Liver (tissue), 9 donors: ENCODE results near the gene ZBTB12. TPM values are rescaled to one million over a fixed set of nuclear protein-coding genes. Genes with fewer than 3 reads are reported as not detected.

Experiments used
- DNase-seq: peaks from one replicate; pipeline ENCODE4 v3.0.0-alpha.2; 2017; ENCODE audit warnings: low spot score
- H3K27ac ChIP-seq, 2 donors: one replicate each; pipeline ENCODE4 v1.7.0; 2013; ENCODE audit warnings: inconsistent platforms in 2 of 2, low read length in 2 of 2, control low read depth in 1 of 2, low read depth in 1 of 2, mild to moderate bottlenecking in 1 of 2
- H3K27me3 ChIP-seq, 4 donors: one replicate each; pipeline versions ENCODE4 v1.6.1 to v1.7.0; 2013; ENCODE audit warnings: low read length in 3 of 4, inconsistent platforms in 1 of 4, mild to moderate bottlenecking in 1 of 4, moderate library complexity in 1 of 4; ENCODE audit not compliant: control insufficient read depth in 4 of 4, insufficient read depth in 4 of 4
- H3K36me3 ChIP-seq, 4 donors: one replicate each; pipeline versions ENCODE4 v1.6.1 to v1.7.0; 2013; ENCODE audit warnings: low read length in 3 of 4, mild to moderate bottlenecking in 3 of 4, low read depth in 1 of 4, moderate library complexity in 1 of 4; ENCODE audit not compliant: control insufficient read depth in 4 of 4, insufficient read depth in 3 of 4
- H3K4me1 ChIP-seq, 4 donors: one replicate each; pipeline versions ENCODE4 v1.6.1 to v1.7.0; 2013; ENCODE audit warnings: low read length in 3 of 4, mild to moderate bottlenecking in 3 of 4, moderate library complexity in 1 of 4; ENCODE audit not compliant: control insufficient read depth in 4 of 4, insufficient read depth in 4 of 4
- H3K4me3 ChIP-seq, 3 donors: one replicate each; pipeline versions ENCODE4 v1.6.1 to v1.7.0; 2013; ENCODE audit warnings: low read length in 3 of 3, control low read depth in 1 of 3, low read depth in 1 of 3, mild to moderate bottlenecking in 1 of 3
- H3K9ac ChIP-seq, 2 donors: one replicate each; pipeline ENCODE4 v1.7.0; 2013; ENCODE audit warnings: low read length in 2 of 2, mild to moderate bottlenecking in 2 of 2, moderate library complexity in 2 of 2, control low read depth in 1 of 2, low read depth in 1 of 2
- H3K9me3 ChIP-seq, 4 donors: one replicate each; pipeline versions ENCODE4 v1.6.1 to v1.7.0; 2013; ENCODE audit warnings: low read length in 3 of 4; ENCODE audit not compliant: control insufficient read depth in 4 of 4
- EGR1 ChIP-seq, 2 donors: IDR thresholded peaks; 2 replicates each; pipeline ENCODE4 v1.6.1; 2016 to 2018; ENCODE audit warnings: antibody characterized with exemption in 2 of 2, low read depth in 2 of 2
- FOXA1 ChIP-seq: IDR thresholded peaks from 2 replicates; pipeline ENCODE4 v1.6.1; 2016; ENCODE audit warnings: antibody characterized with exemption
- FOXA2 ChIP-seq: IDR thresholded peaks from 2 replicates; pipeline ENCODE4 v1.6.1; 2016; ENCODE audit warnings: antibody characterized with exemption
- GABPA ChIP-seq, 2 donors: IDR thresholded peaks in 1 of 2; conservative IDR thresholded peaks in 1 of 2; 2 replicates each; pipeline ENCODE4 v1.6.1; 2016; ENCODE audit warnings: antibody characterized with exemption in 2 of 2, mild to moderate bottlenecking in 1 of 2, moderate library complexity in 1 of 2
- HNF4A ChIP-seq, 2 donors: conservative IDR thresholded peaks; 2 replicates each; pipeline ENCODE4 v1.6.1; 2016; ENCODE audit warnings: antibody characterized with exemption in 2 of 2, mild to moderate bottlenecking in 2 of 2
- HNF4G ChIP-seq: IDR thresholded peaks from 2 replicates; pipeline ENCODE4 v1.6.1; 2016; ENCODE audit warnings: antibody characterized with exemption
- JUND ChIP-seq, 2 donors: IDR thresholded peaks; 2 replicates each; pipeline ENCODE4 v1.6.1; 2016; ENCODE audit warnings: antibody characterized with exemption in 2 of 2
- NR2F2 ChIP-seq: IDR thresholded peaks from 2 replicates; pipeline ENCODE4 v1.6.1; 2016; ENCODE audit warnings: antibody characterized with exemption
- RAD21 ChIP-seq, 2 donors: IDR thresholded peaks; 2 replicates each; pipeline ENCODE4 v1.6.1; 2016; ENCODE audit warnings: antibody characterized with exemption in 2 of 2, mild to moderate bottlenecking in 2 of 2
- RXRA ChIP-seq, 2 donors: IDR thresholded peaks; 2 replicates each; pipeline ENCODE4 v1.6.1; 2017 to 2018; ENCODE audit warnings: antibody characterized with exemption in 2 of 2, mild to moderate bottlenecking in 1 of 2
- SP1 ChIP-seq: IDR thresholded peaks from 2 replicates; pipeline ENCODE4 v1.6.1; 2018; ENCODE audit warnings: antibody characterized with exemption, mild to moderate bottlenecking
- TAF1 ChIP-seq: conservative IDR thresholded peaks from 2 replicates; pipeline ENCODE4 v1.6.1; 2016; ENCODE audit warnings: antibody characterized with exemption, mild to moderate bottlenecking
- YY1 ChIP-seq: IDR thresholded peaks from 2 replicates; pipeline ENCODE4 v1.6.1; 2016; ENCODE audit warnings: antibody characterized with exemption, mild to moderate bottlenecking
- whole genome bisulfite sequencing: extraction: QIAGEN DNeasy Blood & Tissue Kit; methylation state at CpG from one replicate; pipeline ENCODE4 v1.1.7; 2013; 5-methylcytosine and 5-hydroxymethylcytosine counted together
- polyA plus RNA-seq, 2 donors: library from polyadenylated mRNA; stranded (reverse) in 1 of 2; unstranded in 1 of 2; fragments of 200-250 nt in 1 of 2; fragments of >200 nt in 1 of 2; fragmentation: Nextera tagmentation in 1 of 2; extraction: Ambion mirVana in 1 of 2; gene quantifications; one replicate each; pipeline versions ENCODE4 v1.2.1 to v1.2.3, GENCODE V29; 2013 to 2015
- total RNA-seq, 2 donors: library from RNA; depleted of rRNA; stranded (reverse); fragments of >200 nt; gene quantifications; one replicate each; pipeline ENCODE4 v1.2.3, GENCODE V29; 2014
- TF ChIP-seq, protein P1 (sequence below): IDR thresholded peaks from 2 replicates; pipeline ENCODE4 v1.6.1; 2016; ENCODE audit warnings: antibody characterized with exemption, mild to moderate bottlenecking
- TF ChIP-seq, protein P2 (sequence below): IDR thresholded peaks from 2 replicates; pipeline ENCODE4 v1.6.1; 2016; ENCODE audit warnings: antibody characterized with exemption
- TF ChIP-seq, protein P3 (sequence below): IDR thresholded peaks from 2 replicates; pipeline ENCODE4 v1.6.1; 2016; ENCODE audit warnings: antibody characterized with exemption
- TF ChIP-seq, protein P4 (sequence below): fragments of 150-350 bp; IDR thresholded peaks from 2 replicates; pipeline ENCODE4 v1.5.1; 2017; ENCODE audit warnings: improper control_type of control experiment, low read depth, low read length; ENCODE audit not compliant: missing input control
- donor health status: healthy.
- donor health status: healthy.
- donor health status: healthy.
- donor health status: healthy.
- donor health status: healthy.

The ZBTB12 gene
- total and polyA plus RNA-seq, 4 donors = 0.25 to 2.3 (median 0.83) TPM; not detected in 1

DNA sequence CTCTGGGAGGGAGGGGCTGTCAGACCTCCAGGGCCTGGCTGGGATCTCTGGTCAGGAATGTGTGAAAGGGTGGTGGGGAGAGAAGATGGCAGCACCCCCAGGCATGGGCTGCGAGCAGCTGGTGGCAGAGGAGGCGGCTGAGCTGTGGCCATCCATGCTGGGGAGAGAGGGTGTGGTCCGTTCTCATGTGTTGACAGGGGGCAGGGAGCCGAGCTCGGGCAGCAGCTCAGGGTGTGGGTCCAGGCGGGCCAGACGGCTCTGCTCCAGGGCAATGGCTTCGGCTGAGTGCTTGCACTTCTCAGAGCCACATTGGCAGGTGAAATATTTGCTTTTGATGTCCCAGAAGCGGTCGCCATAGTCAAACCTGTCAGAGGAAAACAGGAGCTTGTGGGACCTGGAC lies 22.0 kb downstream of the ZBTB12 start (continued):
- TF ChIP-seq, protein P1, sequence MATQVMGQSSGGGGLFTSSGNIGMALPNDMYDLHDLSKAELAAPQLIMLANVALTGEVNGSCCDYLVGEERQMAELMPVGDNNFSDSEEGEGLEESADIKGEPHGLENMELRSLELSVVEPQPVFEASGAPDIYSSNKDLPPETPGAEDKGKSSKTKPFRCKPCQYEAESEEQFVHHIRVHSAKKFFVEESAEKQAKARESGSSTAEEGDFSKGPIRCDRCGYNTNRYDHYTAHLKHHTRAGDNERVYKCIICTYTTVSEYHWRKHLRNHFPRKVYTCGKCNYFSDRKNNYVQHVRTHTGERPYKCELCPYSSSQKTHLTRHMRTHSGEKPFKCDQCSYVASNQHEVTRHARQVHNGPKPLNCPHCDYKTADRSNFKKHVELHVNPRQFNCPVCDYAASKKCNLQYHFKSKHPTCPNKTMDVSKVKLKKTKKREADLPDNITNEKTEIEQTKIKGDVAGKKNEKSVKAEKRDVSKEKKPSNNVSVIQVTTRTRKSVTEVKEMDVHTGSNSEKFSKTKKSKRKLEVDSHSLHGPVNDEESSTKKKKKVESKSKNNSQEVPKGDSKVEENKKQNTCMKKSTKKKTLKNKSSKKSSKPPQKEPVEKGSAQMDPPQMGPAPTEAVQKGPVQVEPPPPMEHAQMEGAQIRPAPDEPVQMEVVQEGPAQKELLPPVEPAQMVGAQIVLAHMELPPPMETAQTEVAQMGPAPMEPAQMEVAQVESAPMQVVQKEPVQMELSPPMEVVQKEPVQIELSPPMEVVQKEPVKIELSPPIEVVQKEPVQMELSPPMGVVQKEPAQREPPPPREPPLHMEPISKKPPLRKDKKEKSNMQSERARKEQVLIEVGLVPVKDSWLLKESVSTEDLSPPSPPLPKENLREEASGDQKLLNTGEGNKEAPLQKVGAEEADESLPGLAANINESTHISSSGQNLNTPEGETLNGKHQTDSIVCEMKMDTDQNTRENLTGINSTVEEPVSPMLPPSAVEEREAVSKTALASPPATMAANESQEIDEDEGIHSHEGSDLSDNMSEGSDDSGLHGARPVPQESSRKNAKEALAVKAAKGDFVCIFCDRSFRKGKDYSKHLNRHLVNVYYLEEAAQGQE = no peak
- TF ChIP-seq FOXA2 (no peak), YY1 (no peak)

DNA sequence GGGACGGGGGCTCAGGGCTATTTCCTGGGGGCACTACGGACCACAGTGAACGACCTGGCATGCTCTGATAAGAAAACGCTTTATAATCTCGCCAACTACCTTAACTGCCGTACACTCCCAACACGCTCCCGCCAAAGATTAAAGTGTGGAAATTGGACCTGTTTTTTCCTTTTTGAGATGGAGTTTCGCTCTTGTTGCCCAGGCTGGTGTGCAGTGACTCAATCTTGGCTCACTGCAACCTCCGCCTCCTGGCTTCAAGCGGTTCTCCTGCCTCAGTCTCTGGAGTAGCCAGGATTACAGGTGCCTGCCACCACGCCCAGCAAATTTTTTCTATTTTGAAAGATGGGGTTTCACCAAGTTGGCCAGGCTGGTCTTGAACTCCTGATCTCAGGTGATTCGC lies 22.7 kb downstream of the ZBTB12 start:
- no peak for TF ChIP-seq RAD21 (IDR thresholded peaks at IDR 0.05)
- TF ChIP-seq, protein P2, sequence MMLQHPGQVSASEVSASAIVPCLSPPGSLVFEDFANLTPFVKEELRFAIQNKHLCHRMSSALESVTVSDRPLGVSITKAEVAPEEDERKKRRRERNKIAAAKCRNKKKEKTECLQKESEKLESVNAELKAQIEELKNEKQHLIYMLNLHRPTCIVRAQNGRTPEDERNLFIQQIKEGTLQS = no peak
- no peak overlapping the region for H3K4me3 ChIP-seq
- H3K36me3 ChIP-seq = peaks cover 11 to 40% (median 18%) of the 10 kb centered on the region in 4 donors
- H3K4me1 ChIP-seq = no peaks in the 10 kb centered on the region
- no peak overlapping the region for H3K9ac ChIP-seq
- no peak overlapping the region for H3K27ac ChIP-seq
- H3K27me3 ChIP-seq = no peaks in the 10 kb centered on the region
- DNase-seq = no peak
- H3K9me3 ChIP-seq = no peaks in the 10 kb centered on the region
- WGBS = 81% methylated on average over 13 of the region's 13 CpGs

DNA sequence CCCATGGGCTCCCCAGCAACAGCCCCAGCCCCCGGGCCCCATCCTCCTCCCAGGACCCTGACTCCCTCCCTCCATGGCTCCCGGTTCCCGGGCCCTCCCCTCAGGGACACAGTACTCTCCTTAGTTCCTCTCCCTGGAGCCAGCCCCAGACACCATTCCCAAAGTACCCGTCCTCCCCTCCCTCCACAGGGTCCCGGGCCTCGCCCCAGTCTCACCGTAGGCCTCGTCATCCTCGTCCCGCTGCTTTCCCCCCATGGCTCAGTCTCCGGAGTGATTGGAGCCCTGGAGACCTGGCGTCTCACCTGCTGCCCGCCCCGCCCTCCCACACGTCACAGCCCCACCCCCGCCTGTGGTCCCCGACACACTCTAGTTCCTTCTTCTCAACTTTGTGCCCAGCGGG lies 23.2 kb downstream of the ZBTB12 start, which contains the start of gene SLC44A4:
SLC44A4 (minus strand) TSS at position 272 of the 400 bp plus-strand sequence; CDS start at position 255, 17 bp downstream.
- Histone ChIP-seq H3K27ac (no peak within 1 kb of the TSS), H3K9ac (no peak within 1 kb of the TSS), H3K4me1 (no peaks in the 10 kb centered on the region), H3K27me3 (no peaks in the 10 kb centered on the region), H3K36me3 (peaks cover 11 to 36% (median 16%) of the 10 kb centered on the region in 4 donors), H3K4me3 (no peak within 1 kb of the TSS), H3K9me3 (no peaks in the 10 kb centered on the region)
- WGBS = 81% methylated on average over 18 of the region's 18 CpGs
- TF ChIP-seq HNF4A (conservative IDR thresholded peaks at IDR 0.05) = no peak
- TF ChIP-seq NR2F2 = no peak
- TF ChIP-seq, protein P3, sequence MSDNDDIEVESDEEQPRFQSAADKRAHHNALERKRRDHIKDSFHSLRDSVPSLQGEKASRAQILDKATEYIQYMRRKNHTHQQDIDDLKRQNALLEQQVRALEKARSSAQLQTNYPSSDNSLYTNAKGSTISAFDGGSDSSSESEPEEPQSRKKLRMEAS = no peak
- TF ChIP-seq FOXA1 = no peak
- TF ChIP-seq YY1 = no peak
- TF ChIP-seq RXRA (IDR thresholded peaks at IDR 0.05) = no peak
- no peak for TF ChIP-seq SP1
- TF ChIP-seq, protein P4, sequence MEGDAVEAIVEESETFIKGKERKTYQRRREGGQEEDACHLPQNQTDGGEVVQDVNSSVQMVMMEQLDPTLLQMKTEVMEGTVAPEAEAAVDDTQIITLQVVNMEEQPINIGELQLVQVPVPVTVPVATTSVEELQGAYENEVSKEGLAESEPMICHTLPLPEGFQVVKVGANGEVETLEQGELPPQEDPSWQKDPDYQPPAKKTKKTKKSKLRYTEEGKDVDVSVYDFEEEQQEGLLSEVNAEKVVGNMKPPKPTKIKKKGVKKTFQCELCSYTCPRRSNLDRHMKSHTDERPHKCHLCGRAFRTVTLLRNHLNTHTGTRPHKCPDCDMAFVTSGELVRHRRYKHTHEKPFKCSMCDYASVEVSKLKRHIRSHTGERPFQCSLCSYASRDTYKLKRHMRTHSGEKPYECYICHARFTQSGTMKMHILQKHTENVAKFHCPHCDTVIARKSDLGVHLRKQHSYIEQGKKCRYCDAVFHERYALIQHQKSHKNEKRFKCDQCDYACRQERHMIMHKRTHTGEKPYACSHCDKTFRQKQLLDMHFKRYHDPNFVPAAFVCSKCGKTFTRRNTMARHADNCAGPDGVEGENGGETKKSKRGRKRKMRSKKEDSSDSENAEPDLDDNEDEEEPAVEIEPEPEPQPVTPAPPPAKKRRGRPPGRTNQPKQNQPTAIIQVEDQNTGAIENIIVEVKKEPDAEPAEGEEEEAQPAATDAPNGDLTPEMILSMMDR = no peak
- TF ChIP-seq JUND (IDR thresholded peaks at IDR 0.05) = no peak
- TF ChIP-seq RAD21 (IDR thresholded peaks at IDR 0.05) = no peak
- no peak for TF ChIP-seq TAF1
- TF ChIP-seq FOXA2 = no peak
- TF ChIP-seq, protein P1 = no peak
- TF ChIP-seq, protein P2 = no peak
- TF ChIP-seq EGR1 (IDR thresholded peaks at IDR 0.05; ENCODE audit: low read depth in 2 of 2) = no peak
- TF ChIP-seq GABPA (IDR thresholded peaks at IDR 0.05 in 1 of 2, conservative IDR thresholded peaks at IDR 0.05 in 1 of 2) = no peak
- TF ChIP-seq HNF4G = no peak
- no peak for DNase-seq
